ENCODE data around the gene PTPRE. TPM values are rescaled to one million over a fixed set of nuclear protein-coding genes. Genes with fewer than 3 reads are reported as not detected.

PTPRE gene
- total RNA-seq, 1 donor from 2014 or later, result 49.7 TPM

DNA sequence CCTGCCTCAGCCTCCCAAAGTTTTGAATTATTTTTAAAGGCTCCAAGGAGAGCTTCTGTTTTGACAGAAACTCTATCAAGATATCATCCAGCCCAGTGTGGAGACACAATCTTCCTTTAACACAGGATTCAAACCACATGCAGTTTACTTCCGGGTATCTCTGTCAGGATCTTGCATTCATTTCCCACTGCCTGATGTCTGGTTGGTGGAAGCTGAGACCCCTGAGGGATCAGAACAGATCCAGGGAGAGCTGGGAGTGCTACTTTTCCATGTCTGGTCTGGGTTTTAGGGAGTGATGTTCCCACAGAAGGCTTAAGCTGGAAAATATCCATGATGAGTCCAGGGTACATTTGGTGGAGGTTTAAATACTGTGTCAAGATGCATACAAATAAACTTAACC lies 16.7 kb downstream of the PTPRE start:
- DNase-seq (ENCODE audit: low spot score), result no peak

DNA sequence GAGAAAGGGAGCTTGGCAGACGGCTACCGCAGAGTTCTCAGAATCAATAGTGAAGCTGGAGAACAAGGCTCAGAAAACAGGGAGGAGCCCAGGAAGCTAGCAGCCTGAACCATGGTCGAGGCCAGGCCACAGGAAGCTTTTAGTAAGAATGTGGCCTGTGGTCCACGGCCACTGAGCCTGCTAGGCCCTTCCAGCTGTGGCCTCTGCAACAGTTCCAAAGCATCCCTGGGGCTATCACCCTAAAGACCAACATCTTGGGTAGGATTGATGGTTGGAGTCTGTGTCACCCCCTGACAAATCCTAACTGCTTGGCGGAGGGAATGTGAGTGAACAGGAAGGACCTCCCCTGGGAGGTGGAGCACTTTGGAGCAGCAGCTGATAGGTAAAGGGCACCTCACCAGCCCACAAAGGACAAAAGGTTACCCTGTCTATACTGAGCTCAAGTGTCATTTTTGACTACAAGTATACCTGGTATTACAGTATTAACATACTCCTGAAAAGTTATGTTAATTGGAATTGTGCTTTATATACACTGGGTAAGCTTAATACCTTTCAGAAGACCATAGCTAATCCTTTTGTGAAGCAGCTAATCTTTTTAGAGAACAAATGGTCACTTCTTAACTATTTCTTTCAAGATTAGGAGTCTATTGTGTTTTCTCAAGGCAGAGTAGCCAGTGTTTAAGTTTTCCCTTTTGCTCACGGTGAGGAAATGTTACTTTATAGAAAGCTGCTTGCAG lies 18.7 kb downstream of the PTPRE start:
- DNase-seq (ENCODE audit: low spot score), result no peak

DNA sequence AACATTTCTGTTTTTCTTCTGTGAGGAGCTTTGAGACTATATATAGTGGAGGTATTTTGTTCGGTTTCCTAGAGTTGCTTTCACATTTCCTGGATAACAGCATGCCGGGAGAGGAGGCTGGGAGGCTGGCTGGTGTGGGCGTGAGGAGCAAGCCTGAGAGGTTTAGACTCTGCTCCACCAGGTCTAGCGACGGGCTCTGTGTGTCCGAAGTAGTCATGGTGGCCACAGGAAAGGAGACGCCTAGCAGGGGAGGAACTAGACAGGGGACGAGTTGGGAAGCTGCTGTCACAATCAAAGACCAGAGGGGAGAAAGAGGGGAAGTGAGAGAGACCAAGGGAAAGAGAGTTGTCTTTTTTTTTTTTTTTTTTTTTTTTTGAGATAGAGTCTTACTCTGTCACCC lies 19.6 kb downstream of the PTPRE start:
- DNase-seq (ENCODE audit: low spot score), result no peak

DNA sequence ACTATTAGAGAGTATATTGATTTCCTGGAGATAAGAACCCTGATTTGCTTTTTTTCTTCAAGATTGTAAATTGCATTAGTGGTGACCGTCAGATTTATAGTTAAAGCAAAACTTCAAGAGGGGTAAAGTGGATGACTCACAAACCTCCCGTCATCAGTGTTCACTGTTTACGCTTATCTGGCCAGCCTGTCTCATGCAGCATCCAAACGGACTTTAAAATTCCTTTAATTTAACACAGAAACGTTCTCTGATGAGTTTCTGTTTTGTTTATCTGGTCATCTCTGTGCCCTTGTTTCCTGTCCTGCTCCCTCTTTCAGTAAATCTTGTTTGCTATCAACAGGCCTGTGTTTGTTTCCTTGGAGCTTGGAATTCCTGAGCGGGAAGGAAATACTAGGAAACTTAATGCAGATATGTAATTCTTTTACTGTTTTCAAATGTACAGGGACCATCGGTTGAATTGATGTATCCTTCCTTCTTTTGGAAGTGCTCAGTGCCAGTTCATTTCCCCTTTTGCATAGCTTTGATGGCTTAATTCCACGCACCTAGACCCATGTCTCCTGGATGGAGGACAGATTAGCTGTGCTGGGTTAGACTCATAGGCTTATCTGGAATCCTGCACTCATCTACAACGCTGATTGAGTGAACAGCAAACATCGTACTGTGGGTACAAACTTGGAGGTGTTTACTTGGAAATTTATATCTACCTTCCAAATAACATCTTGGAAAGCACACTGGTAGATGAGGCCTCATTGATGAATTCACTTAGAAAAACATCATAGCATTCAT lies 21.3 kb downstream of the PTPRE start:
- DNase-seq (ENCODE audit: low spot score), result no peak

DNA sequence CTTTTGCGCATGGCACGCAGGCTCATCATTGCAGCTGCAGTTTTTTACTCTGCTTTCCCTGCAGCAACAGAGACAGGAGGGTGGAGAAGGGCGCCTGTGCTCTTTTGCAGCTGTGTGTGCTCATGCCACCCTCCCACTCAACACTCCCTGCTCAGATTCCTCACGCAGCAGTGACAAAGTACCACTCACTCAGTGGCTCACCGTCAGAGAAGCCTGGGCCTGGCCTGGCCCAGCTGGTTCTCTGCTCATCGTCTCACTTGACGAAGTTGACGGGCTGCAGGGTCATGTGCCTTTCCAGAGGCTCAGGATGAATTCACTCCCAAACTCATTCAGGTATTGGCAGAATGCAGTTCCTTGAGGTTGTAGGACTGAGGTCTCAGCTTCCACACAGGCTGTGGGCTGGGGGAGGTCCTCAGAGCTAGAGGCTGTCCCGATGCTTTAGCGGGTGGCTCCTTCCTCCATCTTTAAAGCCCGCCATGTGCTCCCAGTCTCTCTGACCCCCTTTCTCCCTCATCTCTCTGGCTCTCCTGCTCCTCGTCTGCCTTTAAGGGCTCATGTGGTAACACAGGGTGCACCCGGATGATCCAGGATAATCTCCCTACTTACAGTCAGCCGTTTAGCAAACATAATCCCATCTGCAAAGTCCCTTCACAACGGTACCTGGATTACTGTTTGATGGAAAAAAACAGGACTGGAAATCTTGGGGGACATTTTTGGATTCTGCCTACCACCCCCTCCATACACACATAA lies 25.8 kb downstream of the PTPRE start:
- DNase-seq (ENCODE audit: low spot score), result no peak

DNA sequence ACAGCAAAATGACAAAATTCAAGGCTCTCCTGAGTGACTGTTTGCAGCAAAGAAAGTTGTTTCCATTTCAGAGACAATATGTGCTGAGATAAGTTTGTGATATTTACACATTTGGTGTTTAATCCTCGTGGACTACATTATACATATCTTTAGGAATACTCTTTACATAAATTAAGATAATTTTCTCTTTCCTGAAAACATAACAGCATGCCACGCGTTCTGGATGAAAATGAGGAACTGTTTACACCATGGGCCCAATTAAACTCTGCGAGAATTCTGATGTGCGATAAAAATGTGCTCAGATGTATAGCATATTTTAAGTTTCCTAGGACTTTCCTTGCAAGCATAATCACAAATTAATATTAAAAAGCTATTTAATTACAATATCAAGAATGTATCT lies 26.4 kb downstream of the PTPRE start:
- DNase-seq (ENCODE audit: low spot score), result no peak

DNA sequence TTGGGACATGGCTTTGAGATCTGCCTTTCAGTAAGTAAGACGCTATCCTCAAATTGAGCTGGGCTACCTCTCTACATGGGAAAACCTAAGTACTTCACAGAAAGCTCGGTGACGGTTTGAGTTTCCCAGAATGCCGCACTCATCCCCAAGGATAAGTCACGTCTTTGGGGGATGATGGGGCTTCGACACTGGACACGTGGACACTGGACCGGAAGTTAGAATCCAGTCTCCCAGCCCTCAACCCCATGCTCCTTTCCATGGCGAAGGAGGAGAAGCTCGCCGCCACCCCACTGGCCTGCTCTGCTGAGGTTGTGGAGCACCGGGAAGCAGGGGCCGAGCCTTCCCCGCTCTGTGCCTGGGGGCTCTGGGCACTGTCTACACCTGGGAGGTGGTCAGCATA lies 27.5 kb downstream of the PTPRE start:
- DNase-seq (ENCODE audit: low spot score), result no peak

DNA sequence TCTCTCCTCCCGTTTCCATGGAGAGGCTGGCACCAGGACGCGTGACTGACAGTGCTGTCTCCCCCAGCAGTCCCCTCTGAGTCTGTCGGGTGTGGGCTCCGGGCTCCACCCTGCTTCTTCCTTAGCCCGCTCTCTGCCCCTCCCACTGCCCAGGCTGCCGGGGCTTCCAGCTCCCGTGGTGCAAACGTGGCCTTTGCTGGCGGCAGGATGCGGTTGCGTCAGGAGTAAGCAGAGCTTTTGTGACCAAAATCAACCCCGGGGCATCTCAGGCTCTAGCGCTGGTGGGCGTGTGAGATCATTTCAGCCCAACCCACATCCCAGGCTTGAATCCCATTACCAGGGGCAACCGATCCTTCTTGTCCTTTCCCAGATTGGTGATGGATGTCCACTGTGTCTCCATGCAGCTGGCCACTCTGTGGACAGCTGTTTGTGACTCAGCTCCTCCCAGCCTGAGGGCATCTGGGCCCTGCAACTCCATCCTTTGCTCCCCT lies 28.2 kb downstream of the PTPRE start:
- DNase-seq (ENCODE audit: low spot score), result no peak

DNA sequence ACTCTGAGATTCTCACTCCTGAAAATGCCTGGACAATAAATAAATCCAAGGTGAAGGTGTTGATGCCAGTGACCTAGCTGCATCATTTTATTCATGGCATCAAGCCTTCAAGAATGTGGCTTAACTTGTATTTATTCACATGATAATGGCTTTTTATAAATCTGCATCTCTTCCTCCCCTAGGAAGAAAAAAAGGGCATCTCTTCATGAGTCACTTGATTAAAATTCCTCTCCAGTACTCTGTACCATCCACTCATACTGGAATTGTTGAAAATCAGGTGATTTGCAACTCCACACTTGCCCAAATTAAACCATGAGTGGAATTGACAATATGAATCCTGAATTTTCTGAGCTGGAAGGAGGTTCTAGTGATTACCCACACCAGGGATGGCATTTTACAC lies 30.2 kb downstream of the PTPRE start:
- DNase-seq (ENCODE audit: low spot score), result no peak

DNA sequence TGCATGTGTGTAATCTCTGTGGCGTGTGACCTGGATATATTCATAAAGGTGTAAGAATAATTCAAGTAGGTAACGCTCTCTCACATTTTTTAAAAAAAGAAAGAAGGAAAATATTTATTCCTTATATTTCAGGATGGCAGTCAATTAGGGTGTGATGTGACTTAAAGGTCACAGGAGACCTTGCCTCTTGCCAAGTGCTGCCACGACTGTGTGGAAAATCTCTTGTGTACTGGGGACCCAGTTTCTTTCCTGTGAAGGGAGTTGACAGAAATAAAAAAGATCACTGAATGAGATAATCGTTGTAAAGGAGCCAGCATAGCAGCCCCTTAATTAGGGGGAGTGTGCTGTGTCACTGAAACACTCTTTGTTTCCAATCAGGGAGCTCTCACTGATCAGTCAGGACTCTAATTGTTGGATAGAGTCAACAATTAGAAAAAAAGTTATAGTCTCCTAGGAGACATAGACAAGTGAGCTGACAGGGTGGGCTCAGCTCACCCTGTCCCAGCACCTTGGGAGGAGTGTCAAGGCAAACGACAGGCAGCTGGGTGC lies 31.1 kb downstream of the PTPRE start:
- no peak for DNase-seq (ENCODE audit: low spot score)

DNA sequence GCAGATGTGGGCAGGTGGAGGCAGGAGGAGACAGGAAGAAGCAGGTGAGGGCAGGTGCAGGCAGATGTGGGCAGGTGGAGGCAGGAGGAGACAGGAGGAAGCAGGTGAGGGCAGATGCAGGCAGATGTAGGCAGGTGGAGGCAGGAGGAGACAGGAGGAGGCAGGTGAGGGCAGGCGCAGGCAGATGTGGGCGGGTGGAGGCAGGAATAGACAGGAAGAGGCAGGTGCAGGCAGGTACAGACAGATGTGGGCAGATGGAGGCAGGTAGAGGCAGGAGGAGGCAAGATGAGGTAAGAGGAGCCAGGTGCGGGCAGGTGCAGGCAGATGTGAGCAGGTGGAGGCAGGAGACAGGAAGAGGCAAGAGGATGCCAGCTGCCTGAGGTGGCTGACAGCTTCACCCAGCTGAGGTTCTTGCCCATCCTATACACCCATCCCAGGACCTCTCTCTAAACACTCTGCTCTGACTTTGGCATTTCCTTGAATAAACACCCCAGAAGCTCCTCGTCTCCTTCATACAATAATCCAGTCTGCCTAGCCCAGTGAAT lies 33.0 kb downstream of the PTPRE start:
- no peak for DNase-seq (ENCODE audit: low spot score)

DNA sequence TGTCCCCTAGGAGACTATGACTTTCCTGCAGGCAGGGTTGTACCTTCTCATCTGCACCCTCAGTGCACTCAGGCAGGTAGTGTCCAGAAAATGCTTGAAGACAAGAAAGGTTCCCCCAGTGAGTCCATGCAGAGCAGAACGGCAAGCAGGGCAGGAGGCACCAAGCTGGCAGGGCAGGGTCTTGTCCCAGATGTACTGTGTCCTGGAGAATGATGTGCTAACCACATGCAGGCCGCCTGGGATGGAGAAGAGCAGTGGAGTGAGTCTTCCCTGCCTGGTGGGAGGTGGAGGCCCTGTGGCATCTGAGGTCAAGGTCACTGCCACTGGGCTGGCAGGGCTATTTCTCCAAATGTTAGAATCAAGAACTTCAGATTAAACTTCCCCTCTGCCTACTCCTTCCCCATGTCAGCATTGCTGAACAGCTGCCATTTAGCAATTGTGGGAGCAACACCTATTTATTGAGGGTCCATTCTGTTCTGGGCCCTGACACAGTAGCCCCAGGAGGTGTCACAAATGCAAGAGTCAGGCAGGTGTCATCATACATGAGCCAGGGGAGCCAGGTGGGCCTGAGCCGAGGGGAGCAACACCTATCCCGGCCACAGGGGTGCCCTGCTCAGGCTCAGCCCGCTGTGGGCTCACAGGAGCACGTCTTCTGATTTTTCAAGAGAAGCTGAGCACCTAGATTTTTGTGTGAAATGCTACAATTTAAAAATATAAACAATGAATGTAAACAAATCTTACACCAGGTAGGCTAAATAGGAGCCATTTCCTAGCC lies 34.1 kb downstream of the PTPRE start:
- no peak for DNase-seq (ENCODE audit: low spot score)

DNA sequence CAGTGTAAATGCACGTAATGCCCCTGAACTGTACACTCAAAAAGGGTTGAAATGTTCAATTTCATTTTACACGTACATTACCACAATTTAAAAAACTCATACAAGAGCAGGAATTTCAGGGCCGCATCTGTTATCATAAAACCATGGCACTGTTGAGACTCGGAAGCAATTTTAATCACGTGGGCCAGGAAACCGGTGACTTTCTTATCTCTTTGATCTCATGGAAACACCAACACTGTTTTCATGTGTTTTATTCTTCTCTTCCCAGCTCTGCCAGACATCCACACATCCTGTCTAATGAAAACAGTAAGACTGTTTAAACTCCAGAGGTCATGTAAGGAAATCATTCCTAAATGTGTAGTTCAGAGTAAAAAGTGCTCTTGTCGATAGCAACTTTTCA lies 35.9 kb downstream of the PTPRE start:
- no peak for DNase-seq (ENCODE audit: low spot score)

DNA sequence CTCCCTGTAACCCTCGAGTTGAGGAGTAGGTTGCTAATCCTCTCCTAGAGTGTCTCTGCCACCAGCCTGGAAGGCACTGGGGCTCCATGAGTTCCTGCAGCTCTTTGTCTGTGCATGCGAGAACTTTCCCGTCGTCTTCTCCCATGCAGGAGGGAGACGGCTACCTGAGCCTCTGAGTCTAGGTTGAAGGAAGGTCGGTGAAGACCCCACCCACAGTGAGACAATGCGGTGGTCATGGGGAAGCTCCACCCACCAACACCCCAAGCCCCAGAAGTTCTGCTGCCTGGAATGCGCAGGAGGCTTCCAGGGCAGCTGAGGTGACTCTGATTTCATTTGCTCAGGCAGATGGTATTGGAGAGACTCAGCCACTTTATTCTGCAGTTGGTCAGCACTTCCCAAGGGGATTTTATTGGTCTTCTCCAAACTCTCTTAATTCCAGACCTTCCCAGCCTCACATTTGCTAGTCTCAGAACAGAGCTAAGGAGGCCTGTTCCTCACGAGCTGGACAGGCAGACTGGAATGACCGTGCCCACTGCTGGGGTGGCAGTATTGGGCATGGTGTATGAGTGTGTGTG lies 36.5 kb downstream of the PTPRE start:
- DNase-seq (ENCODE audit: low spot score), result no peak

DNA sequence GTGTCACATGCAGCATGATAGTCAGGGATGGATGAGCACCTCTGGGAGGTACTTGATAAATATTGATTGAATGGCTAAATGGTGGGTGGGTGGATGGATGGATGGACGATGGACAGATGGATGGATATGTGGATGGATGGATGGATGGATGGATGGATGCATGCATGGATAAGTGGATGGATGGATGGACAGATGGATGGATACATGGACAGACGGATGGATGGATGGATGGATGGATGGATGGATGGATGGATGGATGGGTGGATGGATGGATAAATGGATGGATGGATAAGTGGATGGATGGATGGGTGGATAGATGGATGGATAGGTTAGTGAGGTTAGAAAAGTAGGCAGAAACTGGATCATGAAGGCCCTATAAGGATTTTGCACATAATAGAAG lies 37.4 kb downstream of the PTPRE start:
- DNase-seq (ENCODE audit: low spot score), result no peak

DNA sequence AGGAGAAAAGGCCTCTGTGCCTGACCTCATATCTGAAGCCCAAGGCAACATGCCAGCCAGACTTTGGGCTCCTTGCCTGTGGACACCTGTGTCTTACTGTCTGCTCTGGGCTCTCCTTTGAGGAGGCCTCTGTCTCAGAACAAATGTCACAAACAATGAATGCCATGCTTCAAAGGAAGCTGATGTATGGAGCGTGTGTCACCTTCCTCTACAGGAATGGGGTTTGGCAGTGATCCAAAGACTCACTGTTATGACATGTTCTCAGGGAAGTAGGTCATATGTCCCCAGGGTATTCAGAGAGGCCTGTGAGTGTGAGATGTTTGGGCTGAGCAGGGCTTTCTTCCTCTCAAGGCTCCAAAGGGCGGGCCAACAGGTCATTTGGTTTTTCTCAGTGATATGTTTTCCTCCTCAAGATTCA lies 38.4 kb downstream of the PTPRE start:
- no peak for DNase-seq (ENCODE audit: low spot score)

DNA sequence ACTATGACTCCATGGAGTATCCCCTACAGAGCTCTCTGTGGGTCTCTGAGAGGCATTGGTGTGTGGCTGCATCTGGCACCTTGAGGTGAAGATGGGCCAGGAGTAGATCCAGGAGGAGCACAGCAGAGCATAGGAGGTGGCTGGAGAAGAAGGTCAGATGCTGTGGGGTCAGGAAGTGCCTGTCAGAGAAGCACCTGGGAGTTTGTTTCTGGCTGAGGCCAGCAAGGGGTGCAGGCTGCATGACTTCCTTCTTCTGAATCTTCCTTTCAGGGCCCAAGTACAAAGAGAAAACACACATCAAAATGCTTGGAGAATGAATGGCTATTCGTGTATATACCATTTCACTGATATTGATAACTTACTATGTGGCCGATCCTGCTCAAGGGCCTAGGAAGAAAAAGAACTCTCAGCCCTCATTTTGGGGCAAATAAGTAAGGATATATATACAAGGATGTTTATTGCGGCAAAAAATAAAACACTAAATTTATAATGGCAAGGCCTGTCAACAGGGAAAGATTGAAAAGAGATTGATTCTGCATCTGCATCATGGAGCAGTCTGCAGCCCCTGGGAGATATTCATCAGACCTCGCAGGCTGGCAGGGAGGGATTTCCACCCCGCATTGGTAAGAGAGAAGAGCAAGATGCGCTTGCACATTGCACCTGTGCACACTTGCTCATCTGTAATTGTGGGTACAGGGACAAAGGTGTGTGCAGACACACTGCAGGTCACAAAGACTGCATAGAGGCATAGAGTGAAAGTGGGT lies 39.2 kb downstream of the PTPRE start:
- no peak for DNase-seq (ENCODE audit: low spot score)

DNA sequence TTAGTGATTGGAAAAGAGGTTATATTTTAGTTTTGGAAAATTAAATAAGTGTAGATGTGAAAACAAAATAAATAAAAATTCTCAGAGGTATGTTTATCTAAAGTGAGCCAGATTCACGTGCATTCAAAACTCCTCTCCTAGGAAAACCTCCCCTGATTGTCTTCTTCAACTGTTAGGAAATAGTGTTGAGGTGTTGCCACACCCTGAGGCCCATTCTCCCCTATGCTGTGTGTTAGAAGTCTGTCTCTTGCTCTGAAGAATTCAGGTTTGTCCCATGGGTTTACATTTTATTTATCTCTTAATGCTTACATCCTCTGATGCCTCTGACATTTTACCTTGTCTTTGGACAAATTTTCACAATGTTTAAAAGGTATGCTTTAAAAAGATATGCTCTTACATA lies 40.3 kb downstream of the PTPRE start:
- no peak for DNase-seq (ENCODE audit: low spot score)

DNA sequence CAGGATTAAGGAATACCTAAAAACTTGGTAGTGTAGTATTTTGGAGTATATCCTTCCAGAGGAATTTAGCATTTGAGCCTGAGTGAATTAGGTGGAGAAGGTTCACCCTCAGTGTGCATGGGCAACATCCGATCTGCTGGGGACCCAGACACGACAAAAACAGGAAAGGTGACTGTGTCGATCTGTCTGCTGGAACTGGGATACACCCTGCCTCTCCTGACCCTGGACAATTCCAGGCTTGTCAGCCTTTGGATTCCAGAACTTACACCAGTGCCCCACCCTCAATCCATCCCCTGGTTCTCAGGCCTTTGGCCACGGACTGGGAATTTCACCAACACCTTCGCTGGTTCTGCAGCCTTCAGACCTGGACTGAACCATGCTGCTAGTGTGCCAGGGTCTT lies 41.9 kb downstream of the PTPRE start:
- no peak for DNase-seq (ENCODE audit: low spot score)

DNA sequence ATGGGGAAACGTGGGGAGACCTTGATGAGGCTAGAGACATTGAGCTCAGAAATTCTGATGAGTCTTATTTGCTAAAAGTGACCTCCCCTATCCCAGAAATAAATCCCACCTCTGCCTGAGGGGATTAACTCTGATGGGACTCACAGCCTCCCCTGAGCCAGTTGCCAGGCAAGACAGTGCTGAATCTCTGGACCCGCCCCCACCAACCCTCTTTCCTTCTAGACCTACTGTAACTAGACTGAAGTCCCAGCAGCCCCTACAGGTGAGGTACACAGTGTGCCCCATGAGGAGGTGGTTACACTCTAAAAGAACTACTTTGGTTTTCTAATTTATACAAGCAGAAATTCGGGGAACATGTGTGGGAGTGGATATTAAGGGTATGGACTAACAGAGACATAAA lies 42.9 kb downstream of the PTPRE start:
- no peak for DNase-seq (ENCODE audit: low spot score)
